CD4-positive, CD25-positive, alpha-beta regulatory T cell (primary cell): ENCODE measurements around the gene DBH. TPM values are rescaled to one million over a fixed set of nuclear protein-coding genes. Genes with fewer than 3 reads are reported as not detected.

Source experiments
- ATAC-seq, 2 donors: fragments of 150-1000 bp; cut with Tn5 transposase; one replicate each; pipeline ENCODE4 v1.10.0; 2021; ENCODE audit warnings: low read depth in 2 of 2, moderate number of reproducible peaks in 2 of 2, moderate library complexity in 1 of 2
- DNase-seq, 3 donors: peaks; one replicate each; pipeline versions ENCODE4 v3.0.0 to v3.0.0-alpha.2; 2012 to 2022; ENCODE audit warnings: mixed read lengths in 1 of 3
- H3K27ac ChIP-seq: one replicate; pipeline ENCODE4 v1.7.0; 2013; ENCODE audit warnings: mild to moderate bottlenecking, low read length; ENCODE audit not compliant: insufficient read depth, poor library complexity, severe bottlenecking
- H3K27me3 ChIP-seq: one replicate; pipeline ENCODE4 v1.7.0; 2013; ENCODE audit warnings: low read length; ENCODE audit not compliant: control insufficient read depth, insufficient read depth
- H3K36me3 ChIP-seq: one replicate; pipeline ENCODE4 v1.7.0; 2013; ENCODE audit warnings: mild to moderate bottlenecking, low read length, moderate library complexity; ENCODE audit not compliant: control insufficient read depth, insufficient read depth
- H3K4me1 ChIP-seq: 2 replicates; pipeline ENCODE4 v1.7.0; 2013; ENCODE audit warnings: mild to moderate bottlenecking, low read length; ENCODE audit not compliant: insufficient read depth, control insufficient read depth, poor library complexity, severe bottlenecking
- H3K4me3 ChIP-seq: one replicate; pipeline ENCODE4 v1.7.0; 2013; ENCODE audit warnings: low read depth, mild to moderate bottlenecking, low read length, moderate library complexity
- H3K9me3 ChIP-seq, 2 experiments: 1 replicate in 1 of 2; 2 replicates in 1 of 2; pipeline ENCODE4 v1.7.0; 2013; ENCODE audit warnings: low read length in 2 of 2, mild to moderate bottlenecking in 1 of 2, moderate library complexity in 1 of 2; ENCODE audit not compliant: control insufficient read depth in 2 of 2
- H3K27ac Mint-ChIP-seq, 3 donors: one replicate each; pipeline ENCODE4 v1.8.0; 2020 to 2022; ENCODE audit warnings: mild to moderate bottlenecking in 3 of 3, mixed read lengths in 3 of 3, moderate library complexity in 2 of 3
- H3K27me3 Mint-ChIP-seq: one replicate; pipeline ENCODE4 v1.8.0; 2022; ENCODE audit warnings: mild to moderate bottlenecking, mixed read lengths
- H3K36me3 Mint-ChIP-seq: one replicate; pipeline ENCODE4 v1.8.0; 2020; ENCODE audit warnings: mixed read lengths
- H3K4me1 Mint-ChIP-seq, 4 donors: one replicate each; pipeline ENCODE4 v1.8.0; 2020 to 2022; ENCODE audit warnings: mixed read lengths in 4 of 4, mild to moderate bottlenecking in 1 of 4
- H3K4me3 Mint-ChIP-seq, 4 donors: one replicate each; pipeline ENCODE4 v1.8.0; 2020 to 2022; ENCODE audit warnings: mild to moderate bottlenecking in 4 of 4, mixed read lengths in 4 of 4, moderate library complexity in 3 of 4
- H3K9me3 Mint-ChIP-seq, 7 donors: one replicate each; pipeline ENCODE4 v1.8.0; 2020 to 2022; ENCODE audit warnings: mixed read lengths in 7 of 7, mild to moderate bottlenecking in 3 of 7, moderate library complexity in 2 of 7
- polyA plus RNA-seq, 4 donors: library from polyadenylated mRNA; unstranded; fragments of 300-500 nt; fragmentation: Illumina TruSeq; gene quantifications; one replicate each; pipeline ENCODE4 v1.2.3, GENCODE V29; 2021
- total RNA-seq: library from RNA; stranded (reverse); gene quantifications from one replicate; pipeline ENCODE4 v1.2.3, GENCODE V29; 2022

Gene DBH
- total RNA-seq (0.12 TPM), polyA plus RNA-seq (not detected)

- Histone ChIP-seq H3K36me3 (no peaks in the 10 kb centered on the region), H3K9me3 (no peaks in the 10 kb centered on the region), H3K4me1 (no peaks in the 10 kb centered on the region), H3K4me3 (no peak within 1 kb of the TSS), H3K27me3 (no peaks in the 10 kb centered on the region), H3K27ac (no peak within 1 kb of the TSS)
- H3K36me3 Mint-ChIP-seq = no peaks in the 10 kb centered on the region
- H3K4me1 Mint-ChIP-seq = no peaks in the 10 kb centered on the region
- no peak within 1 kb of the TSS for H3K27ac Mint-ChIP-seq
- no peaks in the 10 kb centered on the region for H3K9me3 Mint-ChIP-seq
- ATAC-seq = no peak
- H3K27me3 Mint-ChIP-seq = peaks cover 8% of the 10 kb centered on the region
- peak within 1 kb of the TSS in 1 of 4 donors; percentile 62 for H3K4me3 Mint-ChIP-seq
- DNase-seq = no peak
Measured at GRCh38 chr9:133635533-133636531, at the start of gene DBH. Gene DBH, plus strand, starts transcription at chr9:133636363. Its CDS starts 9 bp downstream, at chr9:133636372.

- no peak overlapping the region for H3K4me3 Mint-ChIP-seq
- no peak overlapping the region for H3K27ac ChIP-seq
- no peaks in the 10 kb centered on the region for H3K27me3 ChIP-seq
Measured at GRCh38 chr9:133587051-133587450, 49.1 kb upstream of the DBH start.

GRCh38 chr9:133587466-133587865, 48.7 kb upstream of the DBH start:
- ATAC-seq (no peak), DNase-seq (no peak)
- Histone ChIP-seq H3K36me3 (no peaks in the 10 kb centered on the region), H3K4me3 (no peak overlapping the region), H3K9me3 (no peaks in the 10 kb centered on the region), H3K27ac (no peak overlapping the region), H3K27me3 (no peaks in the 10 kb centered on the region), H3K4me1 (no peaks in the 10 kb centered on the region)
- Mint-ChIP-seq H3K36me3 (no peaks in the 10 kb centered on the region), H3K9me3 (peaks cover 0 to 2% (median 0%) of the 10 kb centered on the region in 7 donors), H3K4me1 (peaks cover 0 to 9% (median 0%) of the 10 kb centered on the region in 4 donors), H3K27me3 (peaks cover 9% of the 10 kb centered on the region), H3K27ac (no peak overlapping the region), H3K4me3 (no peak overlapping the region)

More at GRCh38 chr9:133587051-133587450, 49.1 kb upstream of the DBH start:
- no peaks in the 10 kb centered on the region for H3K36me3 Mint-ChIP-seq
- H3K27me3 Mint-ChIP-seq = peaks cover 9% of the 10 kb centered on the region
- no peaks in the 10 kb centered on the region for H3K9me3 ChIP-seq
- H3K36me3 ChIP-seq = no peaks in the 10 kb centered on the region
- no peak for DNase-seq
- H3K27ac Mint-ChIP-seq = no peak overlapping the region
- peaks cover 0 to 9% (median 0%) of the 10 kb centered on the region in 4 donors for H3K4me1 Mint-ChIP-seq
- H3K4me1 ChIP-seq = no peaks in the 10 kb centered on the region
- no peak overlapping the region for H3K4me3 ChIP-seq
- peaks cover 0 to 2% (median 0%) of the 10 kb centered on the region in 7 donors for H3K9me3 Mint-ChIP-seq
- ATAC-seq = no peak

GRCh38 chr9:133589454-133590227, 46.5 kb upstream of the DBH start:
- no peak overlapping the region for H3K4me3 ChIP-seq
- H3K9me3 ChIP-seq = no peaks in the 10 kb centered on the region
- H3K4me1 ChIP-seq = no peaks in the 10 kb centered on the region
- Mint-ChIP-seq H3K36me3 (no peaks in the 10 kb centered on the region), H3K27ac (no peak overlapping the region), H3K4me3 (no peak overlapping the region), H3K9me3 (peaks cover 0 to 2% (median 0%) of the 10 kb centered on the region in 7 donors), H3K4me1 (peaks cover 0 to 4% (median 0%) of the 10 kb centered on the region in 4 donors), H3K27me3 (peaks cover 2% of the 10 kb centered on the region)
- DNase-seq (peak; percentile 21 to 28 (median 25)), ATAC-seq (no peak)
- H3K36me3 ChIP-seq = no peaks in the 10 kb centered on the region
- H3K27me3 ChIP-seq = no peaks in the 10 kb centered on the region
- H3K27ac ChIP-seq = no peak overlapping the region

DNA sequence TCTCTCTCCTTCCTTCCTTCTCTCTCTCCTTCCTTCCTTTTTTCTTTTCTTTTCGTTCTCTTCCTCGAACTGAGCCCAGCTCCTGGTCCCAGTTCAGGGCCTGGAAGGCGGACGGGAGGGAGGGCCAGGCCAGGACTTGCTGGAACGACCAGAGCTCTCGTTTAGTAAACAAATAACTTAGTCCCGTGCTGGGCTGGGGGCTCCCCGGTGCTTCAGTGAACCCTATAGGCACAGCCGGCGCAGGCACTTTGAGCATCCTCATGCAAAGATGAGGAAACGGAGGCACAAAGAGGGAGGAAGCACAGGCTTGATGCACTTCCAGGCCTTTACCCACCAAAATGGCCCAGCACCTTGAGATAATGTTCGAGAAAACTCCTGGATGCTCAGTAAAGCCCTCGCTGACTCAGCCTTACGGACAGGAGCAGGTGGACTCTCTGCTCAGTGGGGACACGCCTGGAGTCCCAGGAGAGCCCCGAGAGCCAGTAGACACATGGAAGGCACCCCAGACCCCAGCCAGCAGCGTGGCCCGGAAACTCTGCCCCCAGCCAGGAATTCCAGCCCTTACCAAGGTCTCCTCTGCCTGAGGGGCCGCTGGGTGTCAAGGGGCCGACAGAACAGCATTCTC, 45.8 kb upstream of the DBH start:
- Mint-ChIP-seq H3K9me3 (peaks cover 0 to 2% (median 0%) of the 10 kb centered on the region in 7 donors), H3K4me3 (no peak overlapping the region), H3K4me1 (peaks cover 0 to 2% (median 0%) of the 10 kb centered on the region in 4 donors), H3K27ac (no peak overlapping the region), H3K27me3 (no peaks in the 10 kb centered on the region), H3K36me3 (no peaks in the 10 kb centered on the region)
- H3K27ac ChIP-seq = no peak overlapping the region
- H3K9me3 ChIP-seq = no peaks in the 10 kb centered on the region
- no peak for DNase-seq
- no peaks in the 10 kb centered on the region for H3K36me3 ChIP-seq
- ATAC-seq = no peak
- no peak overlapping the region for H3K4me3 ChIP-seq
- H3K4me1 ChIP-seq = no peaks in the 10 kb centered on the region
- no peaks in the 10 kb centered on the region for H3K27me3 ChIP-seq

GRCh38 chr9:133591116-133591910, 44.9 kb upstream of the DBH start:
- peaks cover 0 to 4% (median 0%) of the 10 kb centered on the region in 7 donors for H3K9me3 Mint-ChIP-seq
- H3K4me3 Mint-ChIP-seq = no peak overlapping the region
- Histone ChIP-seq H3K27me3 (no peaks in the 10 kb centered on the region), H3K9me3 (peaks cover 0 to 4% of the 10 kb centered on the region in 2 experiments), H3K27ac (no peak overlapping the region), H3K4me1 (no peaks in the 10 kb centered on the region), H3K36me3 (no peaks in the 10 kb centered on the region), H3K4me3 (no peak overlapping the region)
- H3K27ac Mint-ChIP-seq = no peak overlapping the region
- DNase-seq (no peak), ATAC-seq (no peak)
- no peaks in the 10 kb centered on the region for H3K36me3 Mint-ChIP-seq
- H3K4me1 Mint-ChIP-seq = no peaks in the 10 kb centered on the region
- peaks cover 4% of the 10 kb centered on the region for H3K27me3 Mint-ChIP-seq

DNA sequence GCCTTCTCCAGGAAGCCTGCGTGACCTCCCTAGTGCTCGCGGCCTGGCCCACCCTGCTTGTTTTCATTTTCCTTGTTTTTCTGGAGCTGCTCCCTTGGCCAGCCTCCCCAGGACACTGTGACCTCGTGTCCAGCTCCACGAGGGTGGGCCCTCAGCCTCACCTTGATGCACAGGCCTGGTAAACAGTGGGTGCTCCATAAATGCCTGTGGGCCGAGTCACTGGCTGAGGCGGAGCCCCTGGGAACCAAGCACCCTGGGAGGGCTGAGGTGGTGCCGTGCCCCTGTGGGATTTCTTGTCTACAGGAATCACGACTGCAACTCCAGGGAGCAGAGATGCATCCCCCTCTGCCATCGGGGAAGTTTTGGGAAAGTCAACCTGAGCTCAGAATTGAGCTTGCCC, 44.2 kb upstream of the DBH start:
- H3K27me3 ChIP-seq = no peaks in the 10 kb centered on the region
- peaks cover 5 to 11% of the 10 kb centered on the region in 2 experiments for H3K9me3 ChIP-seq
- Mint-ChIP-seq H3K4me1 (no peaks in the 10 kb centered on the region), H3K27ac (no peak overlapping the region), H3K36me3 (no peaks in the 10 kb centered on the region), H3K9me3 (peaks cover 1 to 6% (median 2%) of the 10 kb centered on the region in 7 donors), H3K4me3 (no peak overlapping the region), H3K27me3 (peaks cover 4% of the 10 kb centered on the region)
- no peaks in the 10 kb centered on the region for H3K36me3 ChIP-seq
- no peaks in the 10 kb centered on the region for H3K4me1 ChIP-seq
- no peak overlapping the region for H3K4me3 ChIP-seq
- ATAC-seq (no peak), DNase-seq (no peak)
- H3K27ac ChIP-seq = no peak overlapping the region
